Suprapubic skin (tissue), 4 donors: ENCODE measurements around the gene EEPD1. TPM values are rescaled to one million over a fixed set of nuclear protein-coding genes. Genes with fewer than 3 reads are reported as not detected.

ENCODE experiments used
- DNase-seq, 2 donors: peaks; one replicate each; pipeline ENCODE4 v3.0.0-alpha.2; 2019; ENCODE audit warnings: low spot score in 2 of 2
- H3K27ac ChIP-seq: fragments of 200-600 bp; sonication (generic); one replicate; pipeline ENCODE4 v1.5.1; 2019
- H3K27me3 ChIP-seq: fragments of 200-600 bp; sonication (generic); one replicate; pipeline ENCODE4 v1.5.1; 2019
- H3K36me3 ChIP-seq: fragments of 200-600 bp; sonication (generic); one replicate; pipeline ENCODE4 v1.5.1; 2019
- H3K4me1 ChIP-seq: fragments of 200-600 bp; sonication (generic); one replicate; pipeline ENCODE4 v1.5.1; 2019
- H3K4me3 ChIP-seq: fragments of 200-600 bp; sonication (generic); one replicate; pipeline ENCODE4 v1.5.1; 2019; ENCODE audit warnings: mild to moderate bottlenecking
- H3K9me3 ChIP-seq: fragments of 200-600 bp; sonication (generic); one replicate; pipeline ENCODE4 v1.5.1; 2019
- EP300 ChIP-seq: sonication (generic); formaldehyde crosslinking; IDR thresholded peaks from one replicate; pipeline ENCODE4 v1.6.1; 2017; ENCODE audit warnings: antibody characterized with exemption
- POLR2A ChIP-seq, 2 donors: fragments of 450-650 bp; IDR thresholded peaks; one replicate each; pipeline ENCODE4 v1.6.1; 2017; ENCODE audit warnings: antibody characterized with exemption in 2 of 2, mild to moderate bottlenecking in 2 of 2, moderate library complexity in 2 of 2
- POLR2AphosphoS5 ChIP-seq, 3 donors: sonication (generic); formaldehyde crosslinking; IDR thresholded peaks; one replicate each; pipeline ENCODE4 v1.6.1; 2017; ENCODE audit warnings: antibody characterized with exemption in 3 of 3
- WGBS: methylation state at CpG from one replicate; pipeline ENCODE4 v1.1.5; 2018; 5-methylcytosine and 5-hydroxymethylcytosine counted together
- total RNA-seq, 4 donors: library from RNA; depleted of rRNA; stranded (reverse); fragments of >200 nt; gene quantifications; one replicate each; pipeline ENCODE4 v1.1.0, GENCODE V29; 2016
- TF ChIP-seq, protein P1 (sequence below), 2 donors: fragments of 200-600 bp in 1 of 2; fragments of 450-650 bp in 1 of 2; sonication (generic) in 1 of 2; IDR thresholded peaks; one replicate each; pipeline ENCODE4 v1.5.1; 2016 to 2019; ENCODE audit warnings: antibody characterized with exemption in 2 of 2, mild to moderate bottlenecking in 1 of 2, moderate library complexity in 1 of 2

The EEPD1 gene
- total RNA-seq, 4 donors from 2014 or later, result 11.7 to 18.2 (median 16.1) TPM

- H3K9me3 ChIP-seq, result no peaks in the 10 kb centered on the region
- H3K4me3 ChIP-seq, result no peak overlapping the region
- H3K4me1 ChIP-seq, result peaks cover 44% of the 10 kb centered on the region
- TF ChIP-seq POLR2A (IDR thresholded peaks at IDR 0.05) (no peak), POLR2AphosphoS5 (IDR thresholded peaks at IDR 0.05) (no peak), EP300 (no peak)
- TF ChIP-seq, protein P1, sequence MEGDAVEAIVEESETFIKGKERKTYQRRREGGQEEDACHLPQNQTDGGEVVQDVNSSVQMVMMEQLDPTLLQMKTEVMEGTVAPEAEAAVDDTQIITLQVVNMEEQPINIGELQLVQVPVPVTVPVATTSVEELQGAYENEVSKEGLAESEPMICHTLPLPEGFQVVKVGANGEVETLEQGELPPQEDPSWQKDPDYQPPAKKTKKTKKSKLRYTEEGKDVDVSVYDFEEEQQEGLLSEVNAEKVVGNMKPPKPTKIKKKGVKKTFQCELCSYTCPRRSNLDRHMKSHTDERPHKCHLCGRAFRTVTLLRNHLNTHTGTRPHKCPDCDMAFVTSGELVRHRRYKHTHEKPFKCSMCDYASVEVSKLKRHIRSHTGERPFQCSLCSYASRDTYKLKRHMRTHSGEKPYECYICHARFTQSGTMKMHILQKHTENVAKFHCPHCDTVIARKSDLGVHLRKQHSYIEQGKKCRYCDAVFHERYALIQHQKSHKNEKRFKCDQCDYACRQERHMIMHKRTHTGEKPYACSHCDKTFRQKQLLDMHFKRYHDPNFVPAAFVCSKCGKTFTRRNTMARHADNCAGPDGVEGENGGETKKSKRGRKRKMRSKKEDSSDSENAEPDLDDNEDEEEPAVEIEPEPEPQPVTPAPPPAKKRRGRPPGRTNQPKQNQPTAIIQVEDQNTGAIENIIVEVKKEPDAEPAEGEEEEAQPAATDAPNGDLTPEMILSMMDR (IDR thresholded peaks at IDR 0.05), result no peak
- 63% methylated on average over 6 of the region's 6 CpGs for WGBS
- H3K36me3 ChIP-seq, result no peaks in the 10 kb centered on the region
- no peak for DNase-seq
- H3K27me3 ChIP-seq, result no peaks in the 10 kb centered on the region
- H3K27ac ChIP-seq, result no peak overlapping the region
Measured at GRCh38 chr7:36264913-36265516, 112.0 kb downstream of the EEPD1 start.

- H3K27ac ChIP-seq, result no peak overlapping the region
- 36% methylated on average over 3 of the region's 3 CpGs for WGBS
Measured at GRCh38 chr7:36265680-36266079, 112.6 kb downstream of the EEPD1 start.

GRCh38 chr7:36266190-36266589 is 113.1 kb downstream of the EEPD1 start:
- Histone ChIP-seq H3K27me3 (no peaks in the 10 kb centered on the region), H3K4me3 (no peak overlapping the region), H3K4me1 (peaks cover 37% of the 10 kb centered on the region), H3K9me3 (no peaks in the 10 kb centered on the region), H3K27ac (no peak overlapping the region), H3K36me3 (no peaks in the 10 kb centered on the region)
- DNase-seq, result no peak
- TF ChIP-seq POLR2A (IDR thresholded peaks at IDR 0.05), result no peak
- TF ChIP-seq, protein P1 (IDR thresholded peaks at IDR 0.05), result no peak
- no peak for TF ChIP-seq POLR2AphosphoS5 (IDR thresholded peaks at IDR 0.05)
- TF ChIP-seq EP300, result no peak
- WGBS, result 78% methylated on average over 5 of the region's 5 CpGs

More at GRCh38 chr7:36265680-36266079, 112.6 kb downstream of the EEPD1 start:
- Histone ChIP-seq H3K4me3 (no peak overlapping the region), H3K27me3 (no peaks in the 10 kb centered on the region), H3K9me3 (no peaks in the 10 kb centered on the region), H3K36me3 (no peaks in the 10 kb centered on the region), H3K4me1 (peaks cover 42% of the 10 kb centered on the region)
- DNase-seq, result no peak
- TF ChIP-seq POLR2AphosphoS5 (IDR thresholded peaks at IDR 0.05), result no peak
- TF ChIP-seq POLR2A (IDR thresholded peaks at IDR 0.05), result no peak
- TF ChIP-seq, protein P1 (IDR thresholded peaks at IDR 0.05), result no peak
- TF ChIP-seq EP300, result no peak

- WGBS, result 96% methylated on average over 3 of the region's 3 CpGs
- TF ChIP-seq POLR2AphosphoS5 (IDR thresholded peaks at IDR 0.05) (no peak), EP300 (no peak), POLR2A (IDR thresholded peaks at IDR 0.05) (no peak)
- TF ChIP-seq, protein P1 (IDR thresholded peaks at IDR 0.05), result no peak
- Histone ChIP-seq H3K4me3 (no peak overlapping the region), H3K27ac (no peak overlapping the region), H3K27me3 (no peaks in the 10 kb centered on the region), H3K36me3 (no peaks in the 10 kb centered on the region), H3K9me3 (no peaks in the 10 kb centered on the region), H3K4me1 (peaks cover 32% of the 10 kb centered on the region)
- no peak for DNase-seq
Measured at GRCh38 chr7:36266683-36267082, 113.6 kb downstream of the EEPD1 start.

GRCh38 chr7:36272211-36272566 is 119.1 kb downstream of the EEPD1 start:
- no peaks in the 10 kb centered on the region for H3K9me3 ChIP-seq
- no peak overlapping the region for H3K4me3 ChIP-seq
- 98% methylated on average over 2 of the region's 2 CpGs for WGBS
- H3K4me1 ChIP-seq, result peaks cover 4% of the 10 kb centered on the region
- no peak for DNase-seq
- H3K36me3 ChIP-seq, result no peaks in the 10 kb centered on the region
- TF ChIP-seq, protein P1 (IDR thresholded peaks at IDR 0.05), result no peak
- TF ChIP-seq POLR2A (IDR thresholded peaks at IDR 0.05) (no peak), POLR2AphosphoS5 (IDR thresholded peaks at IDR 0.05) (no peak), EP300 (no peak)
- H3K27me3 ChIP-seq, result no peaks in the 10 kb centered on the region
- no peak overlapping the region for H3K27ac ChIP-seq
